Measurements from ENCODE around the gene KIF21A. TPM values are rescaled to one million over a fixed set of nuclear protein-coding genes. Genes with fewer than 3 reads are reported as not detected.
"Not testable (repeated sequence)": the region's sequence is repeated elsewhere in the genome, so short reads cannot be mapped to it uniquely, and the experiment has no call there.

The KIF21A gene
- total and polyA plus RNA-seq, 3 donors from 2014 or later: 13.3 to 89.2 (median 70.2) TPM

GRCh38 chr12:39483042-39483441 is 40.1 kb upstream of the KIF21A start:
- Histone ChIP-seq H3K4me1 (no peaks in the 10 kb centered on the region), H3K9me3 (no peaks in the 10 kb centered on the region), H3K27me3 (no peaks in the 10 kb centered on the region), H3K36me3 (ENCODE audit: low read depth, missing control alignments) (no peaks in the 10 kb centered on the region), H3K27ac (no peak overlapping the region), H3K4me3 (no peak overlapping the region)
- TF ChIP-seq POLR2A (IDR thresholded peaks at IDR 0.05): no peak
- no peak for TF ChIP-seq CTCF (IDR thresholded peaks at IDR 0.05)
- intact Hi-C loops (cut with DNase I; ENCODE audit: low total_unique reads): no loop called here
- no peak for DNase-seq
- 78 to 85% methylated on average over 4 of the region's 4 CpGs for WGBS, 2 donors

DNA sequence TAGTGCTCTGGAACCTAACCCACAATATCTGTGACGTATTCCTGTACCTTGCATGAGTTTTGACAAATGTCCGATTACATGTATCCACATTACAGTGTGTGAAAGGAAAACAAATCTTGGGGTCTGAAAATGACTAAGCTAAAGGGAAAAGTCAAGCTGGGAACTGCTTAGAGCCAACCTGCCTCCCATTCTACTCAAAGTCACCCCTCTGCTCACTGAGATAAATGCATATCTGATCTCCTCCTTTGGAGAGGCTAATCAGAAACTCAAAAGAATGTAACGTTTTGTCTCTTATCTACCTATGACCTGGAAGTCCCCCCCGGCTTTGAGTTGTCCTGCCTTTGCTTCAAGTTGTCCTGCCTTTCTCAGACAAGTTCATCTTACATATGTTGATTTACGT is 34.0 kb upstream of the KIF21A start:
- Histone ChIP-seq H3K27me3 (no peaks in the 10 kb centered on the region), H3K27ac (no peak overlapping the region), H3K4me1 (no peaks in the 10 kb centered on the region), H3K36me3 (ENCODE audit: low read depth, missing control alignments) (no peaks in the 10 kb centered on the region), H3K4me3 (no peak overlapping the region), H3K9me3 (no peaks in the 10 kb centered on the region)
- no peak for DNase-seq
- TF ChIP-seq POLR2A (IDR thresholded peaks at IDR 0.05): no peak
- no peak for TF ChIP-seq CTCF (IDR thresholded peaks at IDR 0.05)
- 76 to 77% methylated on average over 5 of the region's 5 CpGs for WGBS, 2 donors
- intact Hi-C loops (cut with DNase I; ENCODE audit: low total_unique reads): no loop called here

DNA sequence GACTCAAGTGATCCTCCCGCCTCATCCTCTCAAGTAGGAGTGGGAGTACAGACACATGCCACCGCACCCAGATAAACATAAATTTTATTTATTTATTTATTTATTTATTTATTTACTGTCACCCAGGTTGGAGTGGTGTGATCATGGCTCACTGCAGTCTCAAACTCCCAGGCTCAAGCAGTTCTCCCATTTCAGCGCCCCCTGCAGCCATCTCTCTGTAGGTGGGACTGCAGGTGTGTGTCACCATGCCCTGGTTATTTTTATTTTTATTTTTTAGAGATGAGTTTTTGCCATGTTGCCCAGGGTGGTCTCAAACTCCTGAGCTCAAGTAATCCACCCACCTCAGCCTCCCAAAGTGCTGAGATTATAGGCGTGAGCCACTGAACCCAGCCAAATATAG is 33.2 kb upstream of the KIF21A start:
- Histone ChIP-seq H3K4me1 (no peaks in the 10 kb centered on the region), H3K27me3 (no peaks in the 10 kb centered on the region), H3K36me3 (ENCODE audit: low read depth, missing control alignments) (no peaks in the 10 kb centered on the region), H3K4me3 (no peak overlapping the region), H3K9me3 (no peaks in the 10 kb centered on the region), H3K27ac (no peak overlapping the region)
- intact Hi-C loops (cut with DNase I; ENCODE audit: low total_unique reads): no loop called here
- 90 to 93% methylated on average over 4 of the region's 4 CpGs for WGBS, 2 donors
- no peak for DNase-seq
- no peak for TF ChIP-seq CTCF (IDR thresholded peaks at IDR 0.05)
- TF ChIP-seq POLR2A (IDR thresholded peaks at IDR 0.05): no peak

GRCh38 chr12:39475136-39475535 is 32.2 kb upstream of the KIF21A start:
- DNase-seq; H3K27ac ChIP-seq; H3K4me1 ChIP-seq; H3K27me3 ChIP-seq; intact Hi-C loops (cut with DNase I; ENCODE audit: low total_unique reads); H3K4me3 ChIP-seq; H3K36me3 ChIP-seq (ENCODE audit: low read depth, missing control alignments); H3K9me3 ChIP-seq: not testable (repeated sequence)
- WGBS, 2 donors: 92 to 95% methylated on average over 11 of the region's 11 CpGs

DNA sequence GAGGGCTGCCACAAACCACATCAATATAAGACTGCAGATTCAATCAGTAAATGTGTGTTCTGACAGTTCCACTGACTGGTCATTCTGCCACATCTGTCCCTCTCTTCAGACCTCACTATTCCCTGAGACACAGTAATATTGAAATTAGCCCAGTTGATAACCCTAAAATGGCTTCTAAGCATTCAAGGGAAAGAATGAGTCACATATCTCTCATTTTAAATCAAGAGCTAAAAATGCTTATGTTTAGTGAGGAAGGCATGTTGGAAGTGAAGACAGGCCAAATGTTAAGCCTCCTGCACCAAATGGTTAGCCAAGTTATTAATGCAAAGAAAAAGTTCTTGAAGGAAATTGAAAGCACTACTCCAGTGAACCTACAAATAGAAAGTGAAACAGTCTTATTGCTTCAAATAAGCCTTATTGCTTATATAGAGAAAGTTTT is 24.5 kb upstream of the KIF21A start:
- Histone ChIP-seq H3K4me1 (no peaks in the 10 kb centered on the region), H3K9me3 (no peaks in the 10 kb centered on the region), H3K27me3 (no peaks in the 10 kb centered on the region), H3K27ac (no peak overlapping the region), H3K4me3 (no peak overlapping the region), H3K36me3 (ENCODE audit: low read depth, missing control alignments) (no peaks in the 10 kb centered on the region)
- intact Hi-C loops (cut with DNase I; ENCODE audit: low total_unique reads): no loop called here
- TF ChIP-seq POLR2A (IDR thresholded peaks at IDR 0.05) (no peak), CTCF (IDR thresholded peaks at IDR 0.05) (no peak)
- DNase-seq: no peak

All from testis (tissue), 3 donors.